NCI-H2081 treated with DMSO at 0.1 percent for 48 hours (cell line): ENCODE results near the gene MGAT4A.

Experiments
- DNase-seq: peaks from one replicate; lab custom pipeline; 2025; lab: John Stamatoyannopoulos, UW

The MGAT4A gene

DNA sequence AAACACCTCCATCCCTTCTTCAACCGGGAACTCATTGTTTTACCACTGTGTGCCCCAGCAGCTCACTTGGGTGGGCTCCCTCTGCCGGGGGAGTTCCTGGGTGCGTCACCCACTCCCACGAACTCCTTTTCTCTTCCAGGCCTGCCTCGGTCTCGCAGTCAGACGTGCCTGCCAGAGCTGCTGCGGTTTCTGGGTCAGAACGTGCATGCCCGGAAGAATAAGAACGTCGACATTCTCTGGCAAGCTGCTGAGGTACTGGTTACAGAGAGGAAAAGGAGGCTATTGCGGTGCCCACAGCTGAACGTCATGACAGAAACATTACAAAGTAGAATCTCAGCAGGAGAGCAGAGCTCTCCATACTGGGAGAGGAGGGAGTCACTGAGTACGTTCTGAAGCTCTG, 158.3 kb downstream of the MGAT4A start:
- DNase-seq: no peak

DNA sequence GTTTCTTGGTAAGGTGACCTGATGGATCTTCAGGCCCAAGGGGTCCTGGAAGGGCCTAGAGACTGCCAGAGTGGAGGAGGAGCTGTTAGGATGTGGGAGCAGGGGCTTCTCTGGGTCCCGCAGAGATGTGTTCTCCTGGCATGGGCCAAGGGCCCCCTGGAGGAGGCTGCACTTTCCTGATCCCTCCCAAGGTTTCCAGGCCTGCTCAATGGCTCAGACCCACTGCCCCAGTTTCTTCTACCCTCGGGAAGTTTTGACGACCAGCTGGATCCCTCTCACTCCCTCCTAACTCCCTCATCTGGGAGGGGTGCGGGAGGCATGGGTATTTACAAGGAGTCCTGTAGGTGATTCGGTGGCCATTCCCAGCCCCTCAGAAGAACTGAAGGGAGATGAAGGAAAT, 158.7 kb downstream of the MGAT4A start:
- no peak for DNase-seq

DNA sequence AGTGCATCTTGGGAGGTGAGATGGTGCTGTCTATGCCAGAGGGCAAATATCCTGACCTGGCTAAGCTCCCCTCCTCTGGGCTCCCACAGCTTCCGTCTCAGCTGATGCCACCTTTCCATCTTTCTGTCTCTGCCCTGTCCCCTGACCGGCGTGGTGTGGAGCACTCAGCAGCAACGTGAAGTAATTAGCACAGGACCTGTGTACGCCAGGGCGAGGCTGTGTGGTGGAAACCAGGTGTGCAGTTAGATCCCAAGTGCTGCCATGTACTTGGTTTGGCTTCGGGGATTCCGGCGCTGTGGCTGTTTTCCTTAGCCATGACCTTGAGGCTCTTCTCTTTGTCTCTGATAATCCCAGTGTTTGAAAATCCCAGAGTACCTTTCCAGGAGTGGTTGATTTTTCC, 159.1 kb downstream of the MGAT4A start:
- no peak for DNase-seq

DNA sequence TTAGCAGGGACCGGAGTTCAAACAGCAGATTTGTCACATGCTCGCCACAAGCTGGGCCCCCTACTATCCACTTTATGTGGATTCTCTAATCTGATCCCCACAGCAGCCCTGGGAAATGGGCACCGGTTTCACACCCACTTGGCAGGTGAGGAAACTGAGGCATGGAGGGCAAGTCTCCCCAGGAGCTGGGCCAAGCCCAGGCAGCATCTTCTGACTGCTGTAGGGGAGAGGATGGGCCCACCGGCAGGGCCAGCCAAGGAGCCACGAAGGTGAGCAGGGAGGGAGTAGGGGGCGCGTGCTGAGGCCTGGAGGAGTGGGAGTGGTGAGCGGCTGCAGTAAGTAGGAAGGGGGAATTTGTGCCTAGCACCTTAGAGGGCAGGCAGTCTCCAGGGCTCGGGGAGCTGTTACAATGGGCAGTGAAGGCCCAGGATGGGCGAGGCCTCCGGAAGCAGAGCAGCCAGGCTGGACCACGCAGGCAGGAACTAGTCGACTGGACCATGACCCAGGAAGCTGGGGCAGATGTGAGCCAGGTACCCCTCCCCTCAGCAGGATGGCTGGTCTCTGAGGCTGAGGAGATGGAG, 159.7 kb downstream of the MGAT4A start:
- no peak for DNase-seq

DNA sequence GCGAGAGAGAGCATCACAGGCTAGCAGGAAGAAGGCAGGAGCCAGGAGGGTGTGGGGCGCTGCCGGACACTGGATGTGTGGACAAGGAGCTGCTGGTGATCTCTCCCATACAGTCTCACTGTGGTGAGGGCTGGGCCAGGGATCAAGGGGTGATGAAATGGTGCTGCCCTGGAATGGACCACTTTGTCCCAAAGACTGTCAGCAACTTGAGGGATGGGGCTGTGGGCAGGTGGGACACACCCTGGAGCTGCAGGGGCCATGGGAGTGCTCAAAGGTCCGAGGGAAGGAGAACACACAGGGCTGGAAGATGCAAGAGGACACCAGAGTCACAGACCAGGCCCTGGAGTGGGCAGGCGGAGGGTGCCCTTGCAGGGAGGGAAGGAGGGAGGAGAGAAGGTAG, 160.6 kb downstream of the MGAT4A start:
- DNase-seq: no peak

- DNase-seq: no peak
Measured at GRCh38 chr2:98569915-98570314, 161.0 kb downstream of the MGAT4A start.

DNA sequence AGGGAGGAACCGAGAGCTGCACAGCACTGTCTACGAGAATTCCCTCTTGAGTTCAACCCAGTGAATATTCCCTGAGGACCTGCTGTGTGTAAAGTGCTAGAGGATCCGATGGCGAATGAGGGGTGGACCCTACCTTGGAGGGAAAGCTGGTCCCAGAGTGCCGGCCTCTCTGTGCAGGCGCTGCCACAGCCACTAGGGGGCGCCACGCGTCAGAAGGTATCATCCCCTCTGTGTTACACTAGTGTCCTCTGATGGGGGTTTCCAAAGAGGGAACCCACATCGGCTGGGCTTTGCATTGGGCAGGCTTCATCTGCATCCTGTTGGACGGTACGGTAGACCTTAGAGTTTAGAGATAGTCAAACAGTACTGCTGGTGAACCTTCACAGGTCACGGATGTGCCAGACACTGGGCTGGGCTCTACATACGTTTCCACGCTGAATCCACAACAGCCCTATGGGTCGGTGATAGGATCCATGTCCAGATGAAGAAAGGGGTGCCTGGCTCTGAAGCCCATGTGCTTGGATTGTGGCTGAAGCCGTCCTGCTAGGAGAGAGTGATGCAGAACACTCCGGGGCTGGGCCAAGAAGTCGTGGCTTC, 161.6 kb downstream of the MGAT4A start:
- no peak for DNase-seq
